ENCODE results near the gene COLEC12. TPM values are rescaled to one million over a fixed set of nuclear protein-coding genes. Genes with fewer than 3 reads are reported as not detected.

The COLEC12 gene
- total and polyA plus RNA-seq, 2 donors (not counting 3 experiments of a cell fraction or from before 2014, with no cell fraction given), result 8.0 to 17.1 TPM

DNA sequence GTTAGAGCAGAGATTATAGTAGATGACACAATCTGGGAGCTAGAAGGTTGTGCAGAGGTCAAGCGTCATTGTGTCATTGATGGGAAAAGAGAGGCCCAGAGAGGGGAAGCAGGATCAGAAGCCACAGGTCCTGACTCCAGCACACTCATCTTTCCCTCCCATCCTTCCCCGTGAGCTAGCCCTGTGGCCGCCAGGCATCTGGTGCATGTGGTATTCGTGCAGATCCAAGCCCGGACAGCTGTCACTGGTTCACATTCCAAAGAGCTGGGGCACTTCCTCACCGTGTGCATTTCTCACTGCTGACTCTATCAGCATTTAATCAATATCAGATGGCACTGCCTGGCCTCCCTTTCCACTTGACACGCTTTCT is 138.6 kb downstream of the COLEC12 start:
- DNase-seq (ENCODE audit: low read depth, low spot score) (no peak), FAIRE-seq (peak; percentile 4)
- no peaks in the 10 kb centered on the region for H3K27me3 ChIP-seq (ENCODE audit: control insufficient read depth in 2 of 2, insufficient read depth in 2 of 2, low read length in 2 of 2)
- dilution Hi-C loops (cut with MboI; ENCODE audit: extremely low pct_ligation_motif_present, low sequenced_read_pairs) (no loop called here), intact Hi-C loops (cut with micrococcal nuclease) (no loop called here)
- no peak overlapping the region for H3K4me2 ChIP-seq (ENCODE audit: insufficient read depth, low read length)
- H3K36me3 ChIP-seq (ENCODE audit: control insufficient read depth in 2 of 2, extremely low read depth in 1 of 2, insufficient read depth in 2 of 2, low read length in 2 of 2), result no peaks in the 10 kb centered on the region
- no peak for TF ChIP-seq POLR2A (IDR thresholded peaks at IDR 0.05; ENCODE audit: low read depth, low read length)
- no peak for TF ChIP-seq GATA2 (IDR thresholded peaks at IDR 0.05; ENCODE audit: insufficient read depth, insufficient read length, low read depth, low read length)
- TF ChIP-seq FOS (IDR thresholded peaks at IDR 0.05; ENCODE audit: borderline replicate concordance, insufficient read depth, low read length), result no peak
- TF ChIP-seq, protein P1, sequence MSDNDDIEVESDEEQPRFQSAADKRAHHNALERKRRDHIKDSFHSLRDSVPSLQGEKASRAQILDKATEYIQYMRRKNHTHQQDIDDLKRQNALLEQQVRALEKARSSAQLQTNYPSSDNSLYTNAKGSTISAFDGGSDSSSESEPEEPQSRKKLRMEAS (IDR thresholded peaks at IDR 0.05; ENCODE audit: insufficient read depth, insufficient read length), result no peak
- TF ChIP-seq JUN (IDR thresholded peaks at IDR 0.05; ENCODE audit: borderline replicate concordance, insufficient read depth, insufficient read length, low read depth), result no peak
- no peak for TF ChIP-seq MYC (IDR thresholded peaks at IDR 0.05; ENCODE audit: low read depth, low read length)
- TF ChIP-seq POLR2AphosphoS5 (IDR thresholded peaks at IDR 0.05; ENCODE audit: insufficient read depth, low read depth, low read length), result no peak
- no peak for TF ChIP-seq EZH2 (IDR thresholded peaks at IDR 0.05; ENCODE audit: borderline replicate concordance, low read depth, low read length, severe bottlenecking)
- TF ChIP-seq, protein P2, sequence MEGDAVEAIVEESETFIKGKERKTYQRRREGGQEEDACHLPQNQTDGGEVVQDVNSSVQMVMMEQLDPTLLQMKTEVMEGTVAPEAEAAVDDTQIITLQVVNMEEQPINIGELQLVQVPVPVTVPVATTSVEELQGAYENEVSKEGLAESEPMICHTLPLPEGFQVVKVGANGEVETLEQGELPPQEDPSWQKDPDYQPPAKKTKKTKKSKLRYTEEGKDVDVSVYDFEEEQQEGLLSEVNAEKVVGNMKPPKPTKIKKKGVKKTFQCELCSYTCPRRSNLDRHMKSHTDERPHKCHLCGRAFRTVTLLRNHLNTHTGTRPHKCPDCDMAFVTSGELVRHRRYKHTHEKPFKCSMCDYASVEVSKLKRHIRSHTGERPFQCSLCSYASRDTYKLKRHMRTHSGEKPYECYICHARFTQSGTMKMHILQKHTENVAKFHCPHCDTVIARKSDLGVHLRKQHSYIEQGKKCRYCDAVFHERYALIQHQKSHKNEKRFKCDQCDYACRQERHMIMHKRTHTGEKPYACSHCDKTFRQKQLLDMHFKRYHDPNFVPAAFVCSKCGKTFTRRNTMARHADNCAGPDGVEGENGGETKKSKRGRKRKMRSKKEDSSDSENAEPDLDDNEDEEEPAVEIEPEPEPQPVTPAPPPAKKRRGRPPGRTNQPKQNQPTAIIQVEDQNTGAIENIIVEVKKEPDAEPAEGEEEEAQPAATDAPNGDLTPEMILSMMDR (IDR thresholded peaks at IDR 0.05; ENCODE audit: extremely low read depth in 1 of 2, insufficient read depth in 1 of 2, low read depth in 1 of 2, low read length in 2 of 2), result no peak
- ChIA-PET POLR2A (no interaction called here), CTCF (interaction anchor here (0.6 to 2.2 kb wide), 3 partner anchors 62 to 339 kb away, joined by 3 to 6 read pairs (median 3); no protein-coding TSS in a partner anchor)
- H2AFZ ChIP-seq (ENCODE audit: low read depth, low read length), result no peak overlapping the region
- H3K79me2 ChIP-seq (ENCODE audit: control insufficient read depth, insufficient read depth, low read length), result no peaks in the 10 kb centered on the region
- H4K20me1 ChIP-seq (replicated peaks; ENCODE audit: control insufficient read depth, extremely low read depth, insufficient read depth, low read length), result no peaks in the 10 kb centered on the region
- no peaks in the 10 kb centered on the region for H3K9me3 ChIP-seq (replicated peaks; ENCODE audit: control insufficient read depth, insufficient read depth, low read length)
- no peak overlapping the region for H3K4me3 ChIP-seq (replicated peaks in 1 of 3; ENCODE audit: insufficient read depth in 1 of 3, low read depth in 1 of 3, low read length in 3 of 3)
- H3K9me1 ChIP-seq (replicated peaks; ENCODE audit: control insufficient read depth, extremely low read depth, insufficient read depth, low read length), result no peaks in the 10 kb centered on the region
- no peaks in the 10 kb centered on the region for H3K4me1 ChIP-seq (ENCODE audit: control insufficient read depth, extremely low read depth, insufficient read depth, low read length)
- no peak overlapping the region for H3K27ac ChIP-seq (ENCODE audit: insufficient read depth, low read depth, low read length)
- BruUV-seq (replicated peaks), result no TSS peak
- no peak overlapping the region for H3K9ac ChIP-seq (replicated peaks; ENCODE audit: extremely low read depth, insufficient read depth, low read length)
